Skin epidermis (tissue), 12 donors: ENCODE results near the gene STK32C.
A peak's percentile ranks its signal among the peaks of the same experiment; 100 is the strongest.
"Not testable (repeated sequence)": the region's sequence is repeated elsewhere in the genome, so short reads cannot be mapped to it uniquely, and the experiment has no call there.

Experiments used
- H3K27ac ChIP-seq, 21 experiments: fragments of 200-600 bp; sonication (generic) in 11 of 21; one replicate each; pipeline ENCODE4 v1.5.0; 2020; ENCODE audit warnings: mild to moderate bottlenecking in 3 of 21, inconsistent platforms in 2 of 21, moderate library complexity in 2 of 21
- H3K4me3 ChIP-seq, 7 experiments: fragments of 200-600 bp; sonication (generic) in 2 of 7; one replicate each; pipeline ENCODE4 v1.5.0; 2020; ENCODE audit warnings: inconsistent platforms in 2 of 7, mild to moderate bottlenecking in 2 of 7, moderate library complexity in 1 of 7

Gene STK32C

GRCh38 chr10:132307823-132308586 is at the start of gene STK32C:
STK32C (minus strand) TSS chr10:132307950; CDS start chr10:132307833, 117 bp downstream.
- H3K4me3 ChIP-seq = peak within 1 kb of the TSS; percentile 62 to 84 (median 73)
- peak within 1 kb of the TSS in 20 of 21 experiments; percentile 27 to 87 (median 72) for H3K27ac ChIP-seq

- Histone ChIP-seq H3K4me3 (no peak overlapping the region), H3K27ac (peak overlapping the region in 4 of 21 experiments; percentile 24 to 44 (median 32))
These were observed 49.0 kb upstream of the STK32C start for GRCh38 chr10:132356621-132357195.

- Histone ChIP-seq H3K4me3 (no peak overlapping the region), H3K27ac (no peak overlapping the region)
These were observed 48.0 kb upstream of the STK32C start for GRCh38 chr10:132355754-132356153.

GRCh38 chr10:132355297-132355696 is 47.5 kb upstream of the STK32C start:
- Histone ChIP-seq H3K27ac (no peak overlapping the region), H3K4me3 (no peak overlapping the region)

- Histone ChIP-seq H3K4me3 (no peak overlapping the region), H3K27ac (no peak overlapping the region)
These were observed 46.8 kb upstream of the STK32C start for GRCh38 chr10:132354356-132355094.

GRCh38 chr10:132353456-132354355 is 46.0 kb upstream of the STK32C start:
- no peak overlapping the region for H3K27ac ChIP-seq
- no peak overlapping the region for H3K4me3 ChIP-seq

- H3K27ac ChIP-seq, H3K4me3 ChIP-seq: not testable (repeated sequence)
These were observed 44.9 kb upstream of the STK32C start for GRCh38 chr10:132352462-132353308.

- Histone ChIP-seq H3K4me3 (no peak overlapping the region), H3K27ac (no peak overlapping the region)
These were observed 43.9 kb upstream of the STK32C start for GRCh38 chr10:132351611-132352010.

GRCh38 chr10:132350946-132351345 is 43.2 kb upstream of the STK32C start:
- Histone ChIP-seq H3K4me3 (no peak overlapping the region), H3K27ac (no peak overlapping the region)

- Histone ChIP-seq H3K4me3 (no peak overlapping the region), H3K27ac (no peak overlapping the region)
These were observed 42.6 kb upstream of the STK32C start for GRCh38 chr10:132350391-132350790.

GRCh38 chr10:132349766-132350165 is 42.0 kb upstream of the STK32C start:
- no peak overlapping the region for H3K4me3 ChIP-seq
- H3K27ac ChIP-seq = no peak overlapping the region

GRCh38 chr10:132347931-132348267 is 40.1 kb upstream of the STK32C start:
- H3K27ac ChIP-seq = no peak overlapping the region
- H3K4me3 ChIP-seq = no peak overlapping the region

GRCh38 chr10:132347211-132347930 is 39.6 kb upstream of the STK32C start:
- Histone ChIP-seq H3K4me3 (no peak overlapping the region), H3K27ac (no peak overlapping the region)

GRCh38 chr10:132346806-132347205 is 39.1 kb upstream of the STK32C start:
- H3K4me3 ChIP-seq = no peak overlapping the region
- H3K27ac ChIP-seq = no peak overlapping the region

GRCh38 chr10:132345345-132345744 is 37.6 kb upstream of the STK32C start:
- no peak overlapping the region for H3K27ac ChIP-seq
- H3K4me3 ChIP-seq = no peak overlapping the region

GRCh38 chr10:132344386-132344785 is 36.6 kb upstream of the STK32C start:
- H3K4me3 ChIP-seq = no peak overlapping the region
- no peak overlapping the region for H3K27ac ChIP-seq

GRCh38 chr10:132342553-132342952 is 34.8 kb upstream of the STK32C start:
- Histone ChIP-seq H3K27ac (no peak overlapping the region), H3K4me3 (no peak overlapping the region)

- no peak overlapping the region for H3K27ac ChIP-seq
- no peak overlapping the region for H3K4me3 ChIP-seq
These were observed 34.0 kb upstream of the STK32C start for GRCh38 chr10:132341781-132342180.
